Liver (tissue), 9 donors: ENCODE measurements around the gene EVPL. TPM values are rescaled to one million over a fixed set of nuclear protein-coding genes. Genes with fewer than 3 reads are reported as not detected.

ENCODE experiments used
- DNase-seq: peaks from one replicate; pipeline ENCODE4 v3.0.0-alpha.2; 2017; ENCODE audit warnings: low spot score
- H3K27ac ChIP-seq, 2 donors: one replicate each; pipeline ENCODE4 v1.7.0; 2013; ENCODE audit warnings: inconsistent platforms in 2 of 2, low read length in 2 of 2, control low read depth in 1 of 2, low read depth in 1 of 2, mild to moderate bottlenecking in 1 of 2
- H3K27me3 ChIP-seq, 4 donors: one replicate each; pipeline versions ENCODE4 v1.6.1 to v1.7.0; 2013; ENCODE audit warnings: low read length in 3 of 4, inconsistent platforms in 1 of 4, mild to moderate bottlenecking in 1 of 4, moderate library complexity in 1 of 4; ENCODE audit not compliant: control insufficient read depth in 4 of 4, insufficient read depth in 4 of 4
- H3K36me3 ChIP-seq, 4 donors: one replicate each; pipeline versions ENCODE4 v1.6.1 to v1.7.0; 2013; ENCODE audit warnings: low read length in 3 of 4, mild to moderate bottlenecking in 3 of 4, low read depth in 1 of 4, moderate library complexity in 1 of 4; ENCODE audit not compliant: control insufficient read depth in 4 of 4, insufficient read depth in 3 of 4
- H3K4me1 ChIP-seq, 4 donors: one replicate each; pipeline versions ENCODE4 v1.6.1 to v1.7.0; 2013; ENCODE audit warnings: low read length in 3 of 4, mild to moderate bottlenecking in 3 of 4, moderate library complexity in 1 of 4; ENCODE audit not compliant: control insufficient read depth in 4 of 4, insufficient read depth in 4 of 4
- H3K4me3 ChIP-seq, 3 donors: one replicate each; pipeline versions ENCODE4 v1.6.1 to v1.7.0; 2013; ENCODE audit warnings: low read length in 3 of 3, control low read depth in 1 of 3, low read depth in 1 of 3, mild to moderate bottlenecking in 1 of 3
- H3K9ac ChIP-seq, 2 donors: one replicate each; pipeline ENCODE4 v1.7.0; 2013; ENCODE audit warnings: low read length in 2 of 2, mild to moderate bottlenecking in 2 of 2, moderate library complexity in 2 of 2, control low read depth in 1 of 2, low read depth in 1 of 2
- H3K9me3 ChIP-seq, 4 donors: one replicate each; pipeline versions ENCODE4 v1.6.1 to v1.7.0; 2013; ENCODE audit warnings: low read length in 3 of 4; ENCODE audit not compliant: control insufficient read depth in 4 of 4
- EGR1 ChIP-seq, 2 donors: IDR thresholded peaks; 2 replicates each; pipeline ENCODE4 v1.6.1; 2016 to 2018; ENCODE audit warnings: antibody characterized with exemption in 2 of 2, low read depth in 2 of 2
- FOXA1 ChIP-seq: IDR thresholded peaks from 2 replicates; pipeline ENCODE4 v1.6.1; 2016; ENCODE audit warnings: antibody characterized with exemption
- GABPA ChIP-seq, 2 donors: IDR thresholded peaks in 1 of 2; conservative IDR thresholded peaks in 1 of 2; 2 replicates each; pipeline ENCODE4 v1.6.1; 2016; ENCODE audit warnings: antibody characterized with exemption in 2 of 2, mild to moderate bottlenecking in 1 of 2, moderate library complexity in 1 of 2
- HNF4A ChIP-seq, 2 donors: conservative IDR thresholded peaks; 2 replicates each; pipeline ENCODE4 v1.6.1; 2016; ENCODE audit warnings: antibody characterized with exemption in 2 of 2, mild to moderate bottlenecking in 2 of 2
- JUND ChIP-seq, 2 donors: IDR thresholded peaks; 2 replicates each; pipeline ENCODE4 v1.6.1; 2016; ENCODE audit warnings: antibody characterized with exemption in 2 of 2
- RXRA ChIP-seq, 2 donors: IDR thresholded peaks; 2 replicates each; pipeline ENCODE4 v1.6.1; 2017 to 2018; ENCODE audit warnings: antibody characterized with exemption in 2 of 2, mild to moderate bottlenecking in 1 of 2
- SP1 ChIP-seq: IDR thresholded peaks from 2 replicates; pipeline ENCODE4 v1.6.1; 2018; ENCODE audit warnings: antibody characterized with exemption, mild to moderate bottlenecking
- TAF1 ChIP-seq: conservative IDR thresholded peaks from 2 replicates; pipeline ENCODE4 v1.6.1; 2016; ENCODE audit warnings: antibody characterized with exemption, mild to moderate bottlenecking
- YY1 ChIP-seq: IDR thresholded peaks from 2 replicates; pipeline ENCODE4 v1.6.1; 2016; ENCODE audit warnings: antibody characterized with exemption, mild to moderate bottlenecking
- WGBS: extraction: QIAGEN DNeasy Blood & Tissue Kit; methylation state at CpG from one replicate; pipeline ENCODE4 v1.1.7; 2013; 5-methylcytosine and 5-hydroxymethylcytosine counted together
- polyA plus RNA-seq, 2 donors: library from polyadenylated mRNA; stranded (reverse) in 1 of 2; unstranded in 1 of 2; fragments of 200-250 nt in 1 of 2; fragments of >200 nt in 1 of 2; fragmentation: Nextera tagmentation in 1 of 2; extraction: Ambion mirVana in 1 of 2; gene quantifications; one replicate each; pipeline versions ENCODE4 v1.2.1 to v1.2.3, GENCODE V29; 2013 to 2015
- total RNA-seq, 2 donors: library from RNA; depleted of rRNA; stranded (reverse); fragments of >200 nt; gene quantifications; one replicate each; pipeline ENCODE4 v1.2.3, GENCODE V29; 2014
- TF ChIP-seq, protein P1 (sequence below): IDR thresholded peaks from 2 replicates; pipeline ENCODE4 v1.6.1; 2016; ENCODE audit warnings: antibody characterized with exemption
- TF ChIP-seq, protein P2 (sequence below): IDR thresholded peaks from 2 replicates; pipeline ENCODE4 v1.6.1; 2016; ENCODE audit warnings: antibody characterized with exemption, mild to moderate bottlenecking
- TF ChIP-seq, protein P3 (sequence below): IDR thresholded peaks from 2 replicates; pipeline ENCODE4 v1.6.1; 2016; ENCODE audit warnings: antibody characterized with exemption
- TF ChIP-seq, protein P4 (sequence below): fragments of 150-350 bp; IDR thresholded peaks from 2 replicates; pipeline ENCODE4 v1.5.1; 2017; ENCODE audit warnings: improper control_type of control experiment, low read depth, low read length; ENCODE audit not compliant: missing input control
- donor health status: healthy.
- donor health status: healthy.
- donor health status: healthy.
- donor health status: healthy.
- donor health status: healthy.

EVPL gene
- total and polyA plus RNA-seq, 4 donors: 0.03 to 0.33 (median 0.21) TPM; not detected in 1

DNA sequence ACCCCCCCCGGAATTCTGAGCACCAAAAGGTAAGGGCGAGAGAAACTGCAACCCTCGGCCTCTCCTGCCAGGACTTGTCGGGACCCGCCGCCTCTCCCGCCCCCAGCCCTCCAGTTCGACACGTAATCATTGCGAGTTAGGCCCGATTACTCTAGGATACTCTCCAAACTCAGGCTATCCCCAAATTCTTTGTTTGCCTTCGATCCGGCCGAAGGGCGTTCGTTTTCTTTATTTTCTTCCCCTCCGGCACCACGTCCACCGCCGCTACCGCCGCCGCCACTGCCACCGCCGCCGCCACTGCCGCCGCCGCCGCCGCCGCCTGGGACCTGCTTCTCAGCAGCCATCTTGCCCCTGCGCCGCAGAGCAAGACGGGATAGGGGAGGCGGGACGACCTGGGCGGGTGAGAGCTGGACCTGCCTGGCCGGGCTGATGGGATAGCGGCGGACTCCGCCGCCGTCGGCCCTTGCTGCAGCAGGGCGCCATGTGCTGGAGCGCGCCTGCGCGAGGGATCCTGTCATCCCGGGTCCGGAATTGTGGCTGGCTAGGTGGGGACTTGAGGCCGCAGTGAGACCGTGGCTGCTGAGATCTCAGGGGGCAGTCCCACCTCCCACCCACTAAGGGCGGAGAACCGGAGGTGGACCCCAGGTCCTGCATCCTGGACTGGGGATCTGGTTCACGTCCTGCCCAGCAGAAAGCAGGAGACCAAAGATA is 45.2 kb upstream of the EVPL start, which contains the start of gene SRP68:
SRP68 (minus strand) TSS at position 370 of the 711 bp plus-strand sequence; CDS start at position 344, 26 bp downstream.
- WGBS: under 1% methylated on average over 57 of the region's 57 CpGs
- TF ChIP-seq GABPA (IDR thresholded peaks at IDR 0.05 in 1 of 2, conservative IDR thresholded peaks at IDR 0.05 in 1 of 2) (peak in 1 of 2 donors; percentile 74), TAF1 (no peak), FOXA1 (no peak), YY1 (peak; percentile 97), JUND (IDR thresholded peaks at IDR 0.05) (no peak), HNF4A (conservative IDR thresholded peaks at IDR 0.05) (no peak), EGR1 (IDR thresholded peaks at IDR 0.05; ENCODE audit: low read depth in 2 of 2) (no peak), SP1 (no peak), RXRA (IDR thresholded peaks at IDR 0.05) (peak in 1 of 2 donors; percentile 6)
- TF ChIP-seq, protein P1, sequence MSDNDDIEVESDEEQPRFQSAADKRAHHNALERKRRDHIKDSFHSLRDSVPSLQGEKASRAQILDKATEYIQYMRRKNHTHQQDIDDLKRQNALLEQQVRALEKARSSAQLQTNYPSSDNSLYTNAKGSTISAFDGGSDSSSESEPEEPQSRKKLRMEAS: peak; percentile 80
- TF ChIP-seq, protein P2, sequence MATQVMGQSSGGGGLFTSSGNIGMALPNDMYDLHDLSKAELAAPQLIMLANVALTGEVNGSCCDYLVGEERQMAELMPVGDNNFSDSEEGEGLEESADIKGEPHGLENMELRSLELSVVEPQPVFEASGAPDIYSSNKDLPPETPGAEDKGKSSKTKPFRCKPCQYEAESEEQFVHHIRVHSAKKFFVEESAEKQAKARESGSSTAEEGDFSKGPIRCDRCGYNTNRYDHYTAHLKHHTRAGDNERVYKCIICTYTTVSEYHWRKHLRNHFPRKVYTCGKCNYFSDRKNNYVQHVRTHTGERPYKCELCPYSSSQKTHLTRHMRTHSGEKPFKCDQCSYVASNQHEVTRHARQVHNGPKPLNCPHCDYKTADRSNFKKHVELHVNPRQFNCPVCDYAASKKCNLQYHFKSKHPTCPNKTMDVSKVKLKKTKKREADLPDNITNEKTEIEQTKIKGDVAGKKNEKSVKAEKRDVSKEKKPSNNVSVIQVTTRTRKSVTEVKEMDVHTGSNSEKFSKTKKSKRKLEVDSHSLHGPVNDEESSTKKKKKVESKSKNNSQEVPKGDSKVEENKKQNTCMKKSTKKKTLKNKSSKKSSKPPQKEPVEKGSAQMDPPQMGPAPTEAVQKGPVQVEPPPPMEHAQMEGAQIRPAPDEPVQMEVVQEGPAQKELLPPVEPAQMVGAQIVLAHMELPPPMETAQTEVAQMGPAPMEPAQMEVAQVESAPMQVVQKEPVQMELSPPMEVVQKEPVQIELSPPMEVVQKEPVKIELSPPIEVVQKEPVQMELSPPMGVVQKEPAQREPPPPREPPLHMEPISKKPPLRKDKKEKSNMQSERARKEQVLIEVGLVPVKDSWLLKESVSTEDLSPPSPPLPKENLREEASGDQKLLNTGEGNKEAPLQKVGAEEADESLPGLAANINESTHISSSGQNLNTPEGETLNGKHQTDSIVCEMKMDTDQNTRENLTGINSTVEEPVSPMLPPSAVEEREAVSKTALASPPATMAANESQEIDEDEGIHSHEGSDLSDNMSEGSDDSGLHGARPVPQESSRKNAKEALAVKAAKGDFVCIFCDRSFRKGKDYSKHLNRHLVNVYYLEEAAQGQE: peak; percentile 76
- TF ChIP-seq, protein P3, sequence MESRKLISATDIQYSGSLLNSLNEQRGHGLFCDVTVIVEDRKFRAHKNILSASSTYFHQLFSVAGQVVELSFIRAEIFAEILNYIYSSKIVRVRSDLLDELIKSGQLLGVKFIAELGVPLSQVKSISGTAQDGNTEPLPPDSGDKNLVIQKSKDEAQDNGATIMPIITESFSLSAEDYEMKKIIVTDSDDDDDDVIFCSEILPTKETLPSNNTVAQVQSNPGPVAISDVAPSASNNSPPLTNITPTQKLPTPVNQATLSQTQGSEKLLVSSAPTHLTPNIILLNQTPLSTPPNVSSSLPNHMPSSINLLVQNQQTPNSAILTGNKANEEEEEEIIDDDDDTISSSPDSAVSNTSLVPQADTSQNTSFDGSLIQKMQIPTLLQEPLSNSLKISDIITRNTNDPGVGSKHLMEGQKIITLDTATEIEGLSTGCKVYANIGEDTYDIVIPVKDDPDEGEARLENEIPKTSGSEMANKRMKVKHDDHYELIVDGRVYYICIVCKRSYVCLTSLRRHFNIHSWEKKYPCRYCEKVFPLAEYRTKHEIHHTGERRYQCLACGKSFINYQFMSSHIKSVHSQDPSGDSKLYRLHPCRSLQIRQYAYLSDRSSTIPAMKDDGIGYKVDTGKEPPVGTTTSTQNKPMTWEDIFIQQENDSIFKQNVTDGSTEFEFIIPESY: no peak
- TF ChIP-seq, protein P4, sequence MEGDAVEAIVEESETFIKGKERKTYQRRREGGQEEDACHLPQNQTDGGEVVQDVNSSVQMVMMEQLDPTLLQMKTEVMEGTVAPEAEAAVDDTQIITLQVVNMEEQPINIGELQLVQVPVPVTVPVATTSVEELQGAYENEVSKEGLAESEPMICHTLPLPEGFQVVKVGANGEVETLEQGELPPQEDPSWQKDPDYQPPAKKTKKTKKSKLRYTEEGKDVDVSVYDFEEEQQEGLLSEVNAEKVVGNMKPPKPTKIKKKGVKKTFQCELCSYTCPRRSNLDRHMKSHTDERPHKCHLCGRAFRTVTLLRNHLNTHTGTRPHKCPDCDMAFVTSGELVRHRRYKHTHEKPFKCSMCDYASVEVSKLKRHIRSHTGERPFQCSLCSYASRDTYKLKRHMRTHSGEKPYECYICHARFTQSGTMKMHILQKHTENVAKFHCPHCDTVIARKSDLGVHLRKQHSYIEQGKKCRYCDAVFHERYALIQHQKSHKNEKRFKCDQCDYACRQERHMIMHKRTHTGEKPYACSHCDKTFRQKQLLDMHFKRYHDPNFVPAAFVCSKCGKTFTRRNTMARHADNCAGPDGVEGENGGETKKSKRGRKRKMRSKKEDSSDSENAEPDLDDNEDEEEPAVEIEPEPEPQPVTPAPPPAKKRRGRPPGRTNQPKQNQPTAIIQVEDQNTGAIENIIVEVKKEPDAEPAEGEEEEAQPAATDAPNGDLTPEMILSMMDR: no peak

More for the DNA sequence above, 45.2 kb upstream of the EVPL start, which contains the start of gene SRP68:
- Histone ChIP-seq H3K4me3 (peak within 1 kb of the TSS; percentile 94 to 100 (median 94)), H3K9ac (peak within 1 kb of the TSS; percentile 64 to 99), H3K27me3 (peaks cover 0 to 20% (median 6%) of the 10 kb centered on the region in 4 donors), H3K36me3 (peaks cover 0 to 8% (median 3%) of the 10 kb centered on the region in 4 donors), H3K4me1 (peaks cover 14 to 57% (median 26%) of the 10 kb centered on the region in 4 donors), H3K9me3 (no peaks in the 10 kb centered on the region), H3K27ac (peak within 1 kb of the TSS; percentile 53 to 72)
- DNase-seq: peak; percentile 88
